ENCODE measurements around the gene TUBE1.
A peak's percentile ranks its signal among the peaks of the same experiment; 100 is the strongest.
"Not testable (repeated sequence)": the region's sequence is repeated elsewhere in the genome, so short reads cannot be mapped to it uniquely, and the experiment has no call there.

The TUBE1 gene

DNA sequence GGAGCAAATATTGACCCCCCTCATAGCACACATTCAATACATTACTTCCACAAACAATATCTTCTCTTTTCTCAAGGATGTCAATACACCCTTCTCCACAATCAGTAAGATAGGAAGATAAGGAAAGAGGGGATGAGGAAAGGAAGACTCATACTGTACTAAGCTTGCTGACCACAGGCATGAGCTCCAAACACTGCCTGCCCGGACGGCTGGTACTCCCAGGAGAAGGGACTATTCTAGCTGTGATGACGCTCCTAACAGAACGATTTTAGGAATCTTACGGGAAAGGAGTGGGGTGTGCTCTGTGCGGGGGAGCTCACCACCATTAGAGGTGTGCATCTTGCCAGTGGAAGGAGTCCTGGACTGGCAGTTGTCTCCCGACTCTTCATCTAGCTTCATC, 37.3 kb downstream of the TUBE1 start:
- TF ChIP-seq ZFX (IDR thresholded peaks at IDR 0.05; ENCODE audit: borderline replicate concordance) (no peak), CTCF (IDR thresholded peaks at IDR 0.05) (no peak)
- H3K27ac ChIP-seq, result no peak overlapping the region

DNA sequence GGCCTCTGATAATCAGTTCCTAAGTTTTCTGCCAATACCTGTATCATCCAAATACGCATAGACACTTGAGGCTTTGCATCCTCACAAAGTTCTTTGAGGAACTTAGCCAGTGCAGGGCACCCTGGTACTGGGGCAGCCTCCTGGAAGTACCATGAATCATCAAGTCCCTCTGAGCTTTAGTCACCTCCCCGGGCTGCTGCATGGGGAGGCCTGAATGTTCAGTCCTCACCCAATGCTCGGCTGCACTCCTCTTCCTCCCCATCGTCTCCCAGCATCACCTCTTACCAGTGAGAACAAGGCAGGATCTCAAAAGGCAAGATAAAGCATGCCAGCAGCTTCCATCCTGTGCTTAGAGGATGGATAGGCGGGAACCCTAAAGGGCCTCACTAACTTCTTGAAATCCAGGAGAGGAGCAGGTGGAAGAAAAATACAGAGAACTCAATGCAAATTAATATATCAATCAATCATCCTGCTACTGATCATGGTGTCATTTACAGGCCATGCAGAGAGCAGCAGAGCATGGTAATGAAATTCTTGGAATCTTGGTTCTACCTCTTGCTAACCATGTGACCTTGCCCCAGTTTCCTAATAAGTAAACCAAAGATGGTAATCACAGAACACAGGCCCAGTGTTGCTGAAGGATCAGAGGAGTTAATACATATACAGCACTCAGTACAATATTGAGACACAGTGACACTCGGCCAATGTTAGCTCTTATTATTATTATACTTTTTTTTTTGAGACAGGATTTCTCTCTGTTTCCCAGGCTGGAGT, 38.1 kb downstream of the TUBE1 start:
- TF ChIP-seq CTCF (IDR thresholded peaks at IDR 0.05), result no peak

DNA sequence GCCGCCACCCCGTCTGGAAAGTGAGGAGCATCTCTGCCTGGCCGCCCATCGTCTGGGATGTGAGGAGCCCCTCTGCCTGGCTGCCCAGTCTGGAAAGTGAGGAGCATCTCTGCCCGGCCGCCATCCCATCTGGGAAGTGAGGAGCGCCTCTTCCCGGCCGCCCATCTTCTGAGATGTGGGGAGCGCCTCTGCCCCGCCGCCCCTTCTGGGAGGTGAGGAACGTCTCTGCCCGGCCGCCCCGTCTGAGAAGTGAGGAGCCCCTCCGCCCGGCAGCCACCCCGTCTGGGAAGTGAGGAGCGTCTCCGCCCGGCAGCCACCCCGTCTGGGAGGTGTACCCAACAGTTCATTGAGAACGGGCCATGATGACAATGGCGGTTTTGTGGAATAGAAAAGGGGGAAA, 39.8 kb downstream of the TUBE1 start:
- H3K27ac ChIP-seq, result not testable (repeated sequence)

More for the DNA sequence above, 38.1 kb downstream of the TUBE1 start:
- no peak overlapping the region for H3K27ac ChIP-seq

DNA sequence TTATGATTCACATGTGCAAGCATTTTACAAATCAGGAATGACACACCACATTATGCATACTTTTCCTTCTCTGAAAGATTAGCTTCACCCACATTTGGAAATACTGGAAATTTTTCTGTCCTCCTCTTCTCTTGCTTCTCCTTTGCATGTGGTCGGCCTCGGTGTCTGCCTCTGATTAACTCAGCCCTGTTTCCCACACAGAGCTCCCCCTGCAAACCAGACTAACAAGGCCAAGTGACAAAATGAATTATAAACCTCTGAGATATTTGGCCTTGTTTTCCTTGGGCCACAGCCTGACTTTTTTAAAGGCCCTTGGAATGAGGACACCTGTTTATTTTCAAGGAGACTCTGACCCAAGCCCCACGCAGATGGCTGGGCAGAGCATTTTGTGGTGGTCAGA, 42.4 kb downstream of the TUBE1 start:
- TF ChIP-seq CTCF (IDR thresholded peaks at IDR 0.05), result no peak
- TF ChIP-seq ZFX (IDR thresholded peaks at IDR 0.05; ENCODE audit: borderline replicate concordance), result no peak
- H3K27ac ChIP-seq, result no peak overlapping the region

- no peak overlapping the region; the same call in 1 of the 2 replicates for H3K27ac ChIP-seq
Measured at GRCh38 chr6:112044196-112044595, 43.1 kb downstream of the TUBE1 start.

GRCh38 chr6:112043032-112044007, 44.0 kb downstream of the TUBE1 start:
- peak overlapping the region; percentile 73 for H3K27ac ChIP-seq
- peak; percentile 91 for TF ChIP-seq CTCF (IDR thresholded peaks at IDR 0.05)
- TF ChIP-seq ZFX (IDR thresholded peaks at IDR 0.05; ENCODE audit: borderline replicate concordance), result no peak

More at GRCh38 chr6:112044196-112044595, 43.1 kb downstream of the TUBE1 start:
- TF ChIP-seq CTCF (IDR thresholded peaks at IDR 0.05) (no peak), ZFX (IDR thresholded peaks at IDR 0.05; ENCODE audit: borderline replicate concordance) (no peak)

DNA sequence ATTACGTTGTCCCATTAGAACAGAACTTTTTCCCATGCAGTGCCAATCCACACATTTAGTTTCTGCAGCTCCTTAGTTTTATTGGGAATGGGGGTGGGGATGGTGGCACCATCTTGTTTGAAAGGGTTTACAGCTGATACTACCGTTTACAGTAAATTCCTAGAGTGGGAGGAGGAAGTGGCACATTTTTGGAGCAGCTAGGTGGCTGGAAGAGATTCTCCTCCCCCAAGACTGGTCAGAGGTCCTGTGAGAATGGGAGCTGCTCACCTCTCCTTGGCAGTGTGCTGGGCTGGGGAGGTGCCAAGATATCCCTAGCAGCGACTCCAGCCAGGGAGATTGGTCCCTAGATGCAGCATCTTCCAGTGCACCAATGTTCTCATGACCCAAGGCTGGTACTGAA, 45.7 kb downstream of the TUBE1 start:
- no peak for TF ChIP-seq ZFX (IDR thresholded peaks at IDR 0.05; ENCODE audit: borderline replicate concordance)
- TF ChIP-seq CTCF (IDR thresholded peaks at IDR 0.05), result no peak
- H3K27ac ChIP-seq, result no peak overlapping the region
